H9 (cell line): ENCODE results near the gene NDUFV1. TPM values are rescaled to one million over a fixed set of nuclear protein-coding genes. Genes with fewer than 3 reads are reported as not detected.
A peak's percentile ranks its signal among the peaks of the same experiment; 100 is the strongest.
"Not testable (repeated sequence)": the region's sequence is repeated elsewhere in the genome, so short reads cannot be mapped to it uniquely, and the experiment has no call there.

Experiments used
- DNase-seq: peaks from one replicate; pipeline ENCODE4 v3.0.0-alpha.2; 2017
- H2AFZ ChIP-seq: one replicate; pipeline ENCODE4 v1.6.1; 2013; ENCODE audit warnings: mild to moderate bottlenecking, low read length, control low read depth, moderate library complexity
- H2AK5ac ChIP-seq: 2 replicates; pipeline ENCODE4 v1.6.1; 2013; ENCODE audit warnings: low read length, control low read depth, mixed read lengths; ENCODE audit not compliant: insufficient read length
- H2BK120ac ChIP-seq: one replicate; pipeline ENCODE4 v1.6.1; 2013; ENCODE audit warnings: low read depth, mild to moderate bottlenecking, low read length, control low read depth, inconsistent platforms; ENCODE audit not compliant: poor library complexity, severe bottlenecking
- H2BK12ac ChIP-seq: 2 replicates; pipeline ENCODE4 v1.6.1; 2013; ENCODE audit warnings: low read length, control low read depth, mixed read lengths, low read depth; ENCODE audit not compliant: insufficient read length
- H2BK15ac ChIP-seq: 2 replicates; pipeline ENCODE4 v1.6.1; 2013; ENCODE audit warnings: low read depth, low read length, control low read depth
- H2BK20ac ChIP-seq: one replicate; pipeline ENCODE4 v1.6.1; 2013; ENCODE audit warnings: low read depth, mild to moderate bottlenecking, low read length, control low read depth, inconsistent platforms; ENCODE audit not compliant: poor library complexity, severe bottlenecking
- H2BK5ac ChIP-seq: 2 replicates; pipeline ENCODE4 v1.6.1; 2013; ENCODE audit warnings: low read length, control low read depth, mixed read lengths; ENCODE audit not compliant: insufficient read length
- H3K14ac ChIP-seq: 2 replicates; pipeline ENCODE4 v1.6.1; 2013; ENCODE audit warnings: low read length, control low read depth; ENCODE audit not compliant: insufficient read depth
- H3K18ac ChIP-seq: 2 replicates; pipeline ENCODE4 v1.6.1; 2013; ENCODE audit warnings: low read depth, mild to moderate bottlenecking, mixed read lengths, low read length, control low read depth; ENCODE audit not compliant: insufficient read length
- H3K23ac ChIP-seq: 2 replicates; pipeline ENCODE4 v1.6.1; 2013; ENCODE audit warnings: low read length, control low read depth, mixed read lengths, low read depth; ENCODE audit not compliant: insufficient read length
- H3K23me2 ChIP-seq: 2 replicates; pipeline ENCODE4 v1.6.1; 2013; ENCODE audit warnings: low read depth, mild to moderate bottlenecking, mixed read lengths, low read length, control low read depth; ENCODE audit not compliant: insufficient read length, poor library complexity, severe bottlenecking
- H3K27ac ChIP-seq: 2 replicates; pipeline ENCODE4 v1.5.1; 2013; ENCODE audit warnings: low read length, control low read depth, mixed read lengths, low read depth; ENCODE audit not compliant: insufficient read length
- H3K27me3 ChIP-seq: 2 replicates; pipeline ENCODE4 v1.6.1; 2013; ENCODE audit warnings: low read length, control low read depth, inconsistent platforms; ENCODE audit not compliant: insufficient read depth
- H3K4ac ChIP-seq: 2 replicates; pipeline ENCODE4 v1.6.1; 2013; ENCODE audit warnings: low read depth, mild to moderate bottlenecking, control low read depth, inconsistent platforms, low read length, moderate library complexity
- H3K4me1 ChIP-seq: 2 replicates; pipeline ENCODE4 v1.6.1; 2013; ENCODE audit warnings: low read length, control low read depth, inconsistent platforms; ENCODE audit not compliant: insufficient read depth
- H3K4me2 ChIP-seq: 2 replicates; pipeline ENCODE4 v1.6.1; 2013; ENCODE audit warnings: low read length, control low read depth, mixed read lengths; ENCODE audit not compliant: insufficient read length, insufficient read depth
- H3K56ac ChIP-seq: 2 replicates; pipeline ENCODE4 v1.6.1; 2013; ENCODE audit warnings: low read depth, mild to moderate bottlenecking, mixed read lengths, low read length, control low read depth; ENCODE audit not compliant: insufficient read length
- H3K79me1 ChIP-seq: 2 replicates; pipeline ENCODE4 v1.6.1; 2013; ENCODE audit warnings: low read depth, mild to moderate bottlenecking, moderate library complexity, low read length, control low read depth, inconsistent platforms; ENCODE audit not compliant: insufficient read depth, poor library complexity, severe bottlenecking
- H3K79me2 ChIP-seq: 2 replicates; pipeline ENCODE4 v1.6.1; 2013; ENCODE audit warnings: low read length, control low read depth, inconsistent platforms; ENCODE audit not compliant: insufficient read depth
- H3K9ac ChIP-seq: 2 replicates; pipeline ENCODE4 v1.6.1; 2013; ENCODE audit warnings: low read length, control low read depth, mixed read lengths; ENCODE audit not compliant: insufficient read length; ENCODE audit errors: extremely low read depth
- H3K9me3 ChIP-seq: one replicate; pipeline ENCODE4 v1.6.1; 2013; ENCODE audit warnings: low read depth, low read length, inconsistent platforms; ENCODE audit not compliant: control insufficient read depth
- H3T11ph ChIP-seq: one replicate; pipeline ENCODE4 v1.6.1; 2013; ENCODE audit warnings: mild to moderate bottlenecking, low read length, control low read depth, inconsistent platforms
- H4K20me1 ChIP-seq: one replicate; pipeline ENCODE4 v1.6.1; 2013; ENCODE audit not compliant: control insufficient read depth, insufficient read length, insufficient read depth
- H4K5ac ChIP-seq: 2 replicates; pipeline ENCODE4 v1.6.1; 2013; ENCODE audit warnings: low read depth, mild to moderate bottlenecking, mixed read lengths, low read length, control low read depth; ENCODE audit not compliant: insufficient read length
- H4K8ac ChIP-seq: replicated peaks from 2 replicates; pipeline ENCODE4 v1.6.1; 2013; ENCODE audit warnings: low read length, control low read depth, mixed read lengths, low read depth; ENCODE audit not compliant: insufficient read length
- H4K91ac ChIP-seq: 2 replicates; pipeline ENCODE4 v1.6.1; 2013; ENCODE audit warnings: low read depth, mild to moderate bottlenecking, moderate library complexity, mixed read lengths, low read length, control low read depth; ENCODE audit not compliant: insufficient read length
- H3K27ac Mint-ChIP-seq, 3 experiments: 2 replicates in 2 of 3; 3 replicates in 1 of 3; pipeline ENCODE4 v1.8.0; 2020 to 2021; ENCODE audit warnings: mixed read lengths in 3 of 3, mild to moderate bottlenecking in 1 of 3, moderate library complexity in 1 of 3
- H3K27me3 Mint-ChIP-seq: 2 replicates; pipeline ENCODE4 v1.8.0; 2021; ENCODE audit warnings: low read depth, mild to moderate bottlenecking, moderate library complexity, mixed read lengths
- H3K36me3 Mint-ChIP-seq, 3 experiments: 2 replicates in 2 of 3; 3 replicates in 1 of 3; pipeline ENCODE4 v1.8.0; 2020 to 2021; ENCODE audit warnings: low read depth in 3 of 3, mixed read lengths in 3 of 3; ENCODE audit not compliant: insufficient read depth in 1 of 3
- H3K4me1 Mint-ChIP-seq, 2 experiments: 2 replicates each; pipeline ENCODE4 v1.8.0; 2020; ENCODE audit warnings: mixed read lengths in 2 of 2
- H3K4me3 Mint-ChIP-seq, 2 experiments: 2 replicates in 1 of 2; 3 replicates in 1 of 2; pipeline ENCODE4 v1.8.0; 2020 to 2021; ENCODE audit warnings: mild to moderate bottlenecking in 2 of 2, mixed read lengths in 2 of 2, moderate library complexity in 1 of 2
- H3K9me3 Mint-ChIP-seq, 2 experiments: 2 replicates in 1 of 2; 3 replicates in 1 of 2; pipeline ENCODE4 v1.8.0; 2020; ENCODE audit warnings: mild to moderate bottlenecking in 2 of 2, mixed read lengths in 2 of 2, moderate library complexity in 1 of 2
- WGBS: extraction: QIAGEN DNeasy Blood & Tissue Kit; methylation state at CpG from one replicate; pipeline ENCODE4 v1.1.7; 2013; ENCODE audit warnings: missing lambda C conversion rate, low lambda C conversion rate, mixed read lengths; ENCODE audit not compliant: insufficient read length; ENCODE audit errors: extremely low coverage; 5-methylcytosine and 5-hydroxymethylcytosine counted together
- total RNA-seq: library from RNA; stranded (reverse); gene quantifications from 2 replicates; pipeline ENCODE4 v1.2.1, GENCODE V29; 2021
- TF ChIP-seq, protein P1 (sequence below): fragments of 200-600 bp; sonication (generic); conservative IDR thresholded peaks from 3 replicates; pipeline ENCODE4 v1.8.0; 2021; ENCODE audit warnings: antibody characterized with exemption, mild to moderate bottlenecking

NDUFV1 gene
- total RNA-seq, 1 experiment from 2014 or later = 154 TPM

DNA sequence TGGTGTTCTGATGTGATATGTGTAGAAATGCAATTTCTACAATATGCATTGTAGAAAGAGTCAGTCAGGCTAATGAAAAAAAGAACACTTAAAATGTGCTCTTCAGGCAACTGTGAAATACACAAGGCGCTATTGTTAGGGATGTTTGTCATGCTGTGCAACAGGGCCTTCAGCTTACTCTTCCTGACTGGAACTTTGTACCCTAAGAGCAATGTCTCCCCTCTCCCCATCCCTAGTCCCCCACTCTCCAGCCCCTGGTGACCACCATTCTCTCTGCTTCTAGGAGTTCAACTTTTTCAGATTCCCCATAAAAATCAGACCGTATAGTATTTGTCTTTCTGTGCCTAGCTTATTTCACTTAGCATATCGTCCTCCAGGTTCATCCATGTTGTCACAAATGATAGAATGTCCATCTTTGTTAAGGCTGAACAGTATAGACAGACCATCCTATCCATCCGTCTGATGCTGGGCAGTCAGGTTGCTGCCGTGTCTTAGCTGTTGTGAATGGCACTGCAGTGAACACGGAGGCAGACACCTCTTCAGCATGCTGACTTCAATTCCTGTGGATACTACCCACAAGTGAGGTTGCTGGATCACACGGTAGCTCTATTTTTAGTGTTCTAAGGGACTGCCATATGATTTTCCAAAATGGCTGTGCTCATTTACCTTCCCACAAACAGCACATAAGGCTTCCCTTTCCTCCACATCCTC lies 10.7 kb downstream of the NDUFV1 start:
- Histone ChIP-seq H3T11ph (no peak overlapping the region), H3K56ac (no peak overlapping the region), H4K91ac (no peak overlapping the region), H3K27me3 (peaks cover 3% of the 10 kb centered on the region; the same call in 1 of the 2 replicates), H4K20me1 (no peaks in the 10 kb centered on the region), H2AK5ac (no peak overlapping the region), H3K4me2 (peak overlapping the region; percentile 20), H3K23me2 (peaks cover 2% of the 10 kb centered on the region), H2BK15ac (no peak overlapping the region), H4K5ac (no peak overlapping the region), H3K18ac (no peak overlapping the region), H2BK20ac (no peak overlapping the region), H3K23ac (no peak overlapping the region), H2AFZ (no peak overlapping the region), H3K14ac (no peak overlapping the region), H2BK120ac (no peak overlapping the region), H3K9me3 (no peaks in the 10 kb centered on the region), H3K79me1 (no peaks in the 10 kb centered on the region), H2BK12ac (no peak overlapping the region), H2BK5ac (no peak overlapping the region), H4K8ac (no peak overlapping the region), H3K9ac (no peak overlapping the region), H3K27ac (no peak overlapping the region), H3K4ac (no peak overlapping the region), H3K4me1 (peaks cover 7% of the 10 kb centered on the region; the same call in 1 of the 2 replicates), H3K79me2 (no peaks in the 10 kb centered on the region)
- peaks cover 44 to 58% of the 10 kb centered on the region in 2 experiments for H3K4me1 Mint-ChIP-seq
- peaks cover 0 to 6% of the 10 kb centered on the region in 2 experiments; a peak in 2 of 5 replicates for H3K9me3 Mint-ChIP-seq
- H3K4me3 Mint-ChIP-seq = peak overlapping the region in 1 of 2 experiments; percentile 64; a peak in 4 of 5 replicates
- no CpG with 5 or more reads among the region's 7 CpGs for WGBS
- TF ChIP-seq, protein P1, sequence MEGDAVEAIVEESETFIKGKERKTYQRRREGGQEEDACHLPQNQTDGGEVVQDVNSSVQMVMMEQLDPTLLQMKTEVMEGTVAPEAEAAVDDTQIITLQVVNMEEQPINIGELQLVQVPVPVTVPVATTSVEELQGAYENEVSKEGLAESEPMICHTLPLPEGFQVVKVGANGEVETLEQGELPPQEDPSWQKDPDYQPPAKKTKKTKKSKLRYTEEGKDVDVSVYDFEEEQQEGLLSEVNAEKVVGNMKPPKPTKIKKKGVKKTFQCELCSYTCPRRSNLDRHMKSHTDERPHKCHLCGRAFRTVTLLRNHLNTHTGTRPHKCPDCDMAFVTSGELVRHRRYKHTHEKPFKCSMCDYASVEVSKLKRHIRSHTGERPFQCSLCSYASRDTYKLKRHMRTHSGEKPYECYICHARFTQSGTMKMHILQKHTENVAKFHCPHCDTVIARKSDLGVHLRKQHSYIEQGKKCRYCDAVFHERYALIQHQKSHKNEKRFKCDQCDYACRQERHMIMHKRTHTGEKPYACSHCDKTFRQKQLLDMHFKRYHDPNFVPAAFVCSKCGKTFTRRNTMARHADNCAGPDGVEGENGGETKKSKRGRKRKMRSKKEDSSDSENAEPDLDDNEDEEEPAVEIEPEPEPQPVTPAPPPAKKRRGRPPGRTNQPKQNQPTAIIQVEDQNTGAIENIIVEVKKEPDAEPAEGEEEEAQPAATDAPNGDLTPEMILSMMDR = no peak
- H3K36me3 Mint-ChIP-seq = peaks cover 2 to 14% (median 8%) of the 10 kb centered on the region in 3 experiments
- peaks cover 40% of the 10 kb centered on the region for H3K27me3 Mint-ChIP-seq
- peak; percentile 29 for DNase-seq
- H3K27ac Mint-ChIP-seq = no peak overlapping the region

DNA sequence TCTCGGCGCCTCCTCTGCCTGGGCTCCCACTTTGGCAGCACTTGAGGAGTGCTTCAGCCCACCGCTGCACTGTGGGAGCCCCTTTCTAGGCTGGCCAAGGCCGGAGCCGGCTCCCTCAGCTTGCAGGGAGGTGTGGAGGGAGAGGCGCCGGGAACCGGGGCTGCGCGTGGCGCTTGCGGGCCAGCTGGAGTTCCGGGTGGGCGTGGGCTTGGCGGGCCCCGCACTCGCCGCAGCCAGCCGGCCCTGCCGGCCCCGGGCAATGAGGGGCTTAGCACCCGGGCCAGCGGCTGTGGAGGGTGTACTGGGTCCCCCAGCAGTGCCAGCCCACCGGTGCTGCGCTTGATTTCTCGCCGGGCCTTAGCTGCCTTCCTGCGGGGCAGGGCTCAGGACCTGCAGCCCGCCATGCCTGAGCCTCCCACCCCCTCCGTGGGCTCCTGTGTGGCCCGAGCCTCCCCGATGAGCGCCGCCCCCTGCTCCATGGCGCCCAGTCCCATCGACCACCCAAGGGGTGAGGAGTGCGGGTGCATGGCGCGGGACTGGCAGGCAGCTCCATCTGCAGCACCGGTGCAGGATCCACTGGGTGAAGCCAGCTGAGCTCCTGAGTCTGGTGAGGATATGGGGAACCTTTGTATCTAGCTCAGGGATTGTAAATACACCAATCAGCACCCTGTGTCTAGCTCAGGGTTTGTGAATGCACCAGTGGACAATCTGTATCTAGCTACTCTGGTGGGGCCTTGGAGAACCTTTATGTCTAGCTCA lies 12.3 kb downstream of the NDUFV1 start:
- H2BK120ac ChIP-seq, H3K4me2 ChIP-seq, H3K9ac ChIP-seq, H3K27me3 ChIP-seq, H3K9me3 ChIP-seq, H2BK5ac ChIP-seq, H3K27ac Mint-ChIP-seq, H2BK20ac ChIP-seq, H3K14ac ChIP-seq, H2AK5ac ChIP-seq, H3T11ph ChIP-seq, H4K20me1 ChIP-seq, H4K8ac ChIP-seq, H2BK15ac ChIP-seq, H2BK12ac ChIP-seq, H3K4me1 ChIP-seq, H3K56ac ChIP-seq, H3K4ac ChIP-seq, H2AFZ ChIP-seq, H4K91ac ChIP-seq, H3K9me3 Mint-ChIP-seq, H4K5ac ChIP-seq, H3K79me1 ChIP-seq, H3K23me2 ChIP-seq, H3K27ac ChIP-seq, H3K23ac ChIP-seq, H3K18ac ChIP-seq, H3K79me2 ChIP-seq: not testable (repeated sequence)
- DNase-seq = peak; percentile 74
- Mint-ChIP-seq H3K36me3 (peaks cover 4 to 21% (median 9%) of the 10 kb centered on the region in 3 experiments; a peak in 6 of 7 replicates), H3K4me3 (peak overlapping the region; percentile 88 to 93; a peak in 2 of 5 replicates), H3K4me1 (peaks cover 51 to 66% of the 10 kb centered on the region in 2 experiments), H3K27me3 (peaks cover 42% of the 10 kb centered on the region)
- no CpG with 5 or more reads among the region's 40 CpGs for WGBS
